Myometrial cell (primary cell): ENCODE measurements around the gene FSTL4. TPM values are rescaled to one million over a fixed set of nuclear protein-coding genes. Genes with fewer than 3 reads are reported as not detected.

ENCODE experiments used
- total RNA-seq: library from RNA; depleted of rRNA; stranded (reverse); fragments of >200 nt; gene quantifications from 2 replicates; pipeline ENCODE4 v1.2.3, GENCODE V29; 2015

FSTL4 gene
- not detected in 2 replicates for total RNA-seq

GRCh38 chr5:133612249-133612860 lies at the start of gene FSTL4:
Gene FSTL4 (minus strand): TSS chr5:133612541.

